Tibial nerve (tissue), 4 donors: ENCODE data around the gene PTGES3L. TPM values are rescaled to one million over a fixed set of nuclear protein-coding genes. Genes with fewer than 3 reads are reported as not detected.
A peak's percentile ranks its signal among the peaks of the same experiment; 100 is the strongest.

Experiments used
- DNase-seq, 2 donors: peaks; one replicate each; pipeline ENCODE4 v3.0.0-alpha.2; 2019; ENCODE audit warnings: low spot score in 2 of 2
- H3K27ac ChIP-seq, 4 donors: fragments of 200-600 bp; sonication (generic) in 3 of 4; one replicate each; pipeline ENCODE4 v1.5.1; 2017 to 2019; ENCODE audit warnings: mild to moderate bottlenecking in 1 of 4
- H3K27me3 ChIP-seq, 2 donors: fragments of 200-600 bp; sonication (generic) in 1 of 2; one replicate each; pipeline versions ENCODE4 v1.5.1 to v1.6.0; 2017 to 2019
- H3K36me3 ChIP-seq, 3 donors: fragments of 200-600 bp; sonication (generic); one replicate each; pipeline ENCODE4 v1.5.1; 2018 to 2019
- H3K4me1 ChIP-seq, 4 donors: fragments of 200-600 bp; sonication (generic) in 3 of 4; one replicate each; pipeline ENCODE4 v1.5.1; 2017 to 2019
- H3K4me3 ChIP-seq, 4 donors: fragments of 200-600 bp; sonication (generic) in 3 of 4; one replicate each; pipeline ENCODE4 v1.5.1; 2017 to 2019; ENCODE audit warnings: mild to moderate bottlenecking in 1 of 4, moderate library complexity in 1 of 4
- H3K9me3 ChIP-seq, 4 donors: fragments of 200-600 bp; sonication (generic) in 3 of 4; one replicate each; pipeline ENCODE4 v1.5.1; 2017 to 2019
- CTCF ChIP-seq, 5 experiments: fragments of 200-600 bp in 3 of 5; fragments of 450-650 bp in 2 of 5; sonication (generic) in 3 of 5; IDR thresholded peaks; one replicate each; pipeline ENCODE4 v1.5.1; 2016 to 2019; ENCODE audit warnings: antibody characterized with exemption in 5 of 5, mild to moderate bottlenecking in 3 of 5, moderate library complexity in 2 of 5
- EP300 ChIP-seq, 2 donors: sonication (generic); formaldehyde crosslinking; IDR thresholded peaks; one replicate each; pipeline ENCODE4 v1.6.1; 2017; ENCODE audit warnings: antibody characterized with exemption in 2 of 2, mild to moderate bottlenecking in 1 of 2
- POLR2A ChIP-seq, 2 donors: fragments of 450-650 bp; IDR thresholded peaks; one replicate each; pipeline ENCODE4 v1.6.1; 2017; ENCODE audit warnings: antibody characterized with exemption in 2 of 2, mild to moderate bottlenecking in 2 of 2, moderate library complexity in 2 of 2
- WGBS, 2 donors: methylation state at CpG; one replicate each; pipeline ENCODE4 v1.1.5; 2018; 5-methylcytosine and 5-hydroxymethylcytosine counted together
- total RNA-seq, 4 donors: library from RNA; depleted of rRNA; stranded (reverse); fragments of >200 nt; gene quantifications; one replicate each; pipeline ENCODE4 v1.1.0, GENCODE V29; 2016

Gene PTGES3L
- total RNA-seq, 4 donors from 2014 or later, result not detected

GRCh38 chr17:42992872-42993271 lies 13.0 kb upstream of the PTGES3L start:
- Histone ChIP-seq H3K4me1 (peaks cover 0 to 8% (median 3%) of the 10 kb centered on the region in 4 donors), H3K36me3 (peaks cover 7 to 65% (median 25%) of the 10 kb centered on the region in 3 donors), H3K27ac (no peak overlapping the region), H3K4me3 (no peak overlapping the region), H3K9me3 (no peaks in the 10 kb centered on the region), H3K27me3 (no peaks in the 10 kb centered on the region)
- 83 to 85% methylated on average over 5 of the region's 5 CpGs for WGBS, 2 donors
- TF ChIP-seq CTCF (IDR thresholded peaks at IDR 0.05) (no peak), POLR2A (IDR thresholded peaks at IDR 0.05) (no peak), EP300 (IDR thresholded peaks at IDR 0.05) (no peak)
- no peak for DNase-seq

GRCh38 chr17:42991471-42991870 lies 11.6 kb upstream of the PTGES3L start:
- no peak for DNase-seq
- no peak for TF ChIP-seq CTCF (IDR thresholded peaks at IDR 0.05)
- TF ChIP-seq POLR2A (IDR thresholded peaks at IDR 0.05), result no peak
- TF ChIP-seq EP300 (IDR thresholded peaks at IDR 0.05), result no peak
- WGBS, 2 donors, result 98 to 99% methylated on average over 6 of the region's 6 CpGs
- peaks cover 7 to 78% (median 33%) of the 10 kb centered on the region in 3 donors for H3K36me3 ChIP-seq
- H3K4me3 ChIP-seq, result no peak overlapping the region
- no peaks in the 10 kb centered on the region for H3K9me3 ChIP-seq
- H3K27ac ChIP-seq, result no peak overlapping the region
- H3K4me1 ChIP-seq, result peaks cover 0 to 3% (median 0%) of the 10 kb centered on the region in 4 donors
- no peaks in the 10 kb centered on the region for H3K27me3 ChIP-seq

GRCh38 chr17:42989726-42990652 lies 10.1 kb upstream of the PTGES3L start:
- H3K27me3 ChIP-seq, result no peaks in the 10 kb centered on the region
- no peak overlapping the region for H3K4me3 ChIP-seq
- H3K9me3 ChIP-seq, result no peaks in the 10 kb centered on the region
- 85 to 88% methylated on average over 6 of the region's 6 CpGs for WGBS, 2 donors
- H3K36me3 ChIP-seq, result peaks cover 7 to 84% (median 33%) of the 10 kb centered on the region in 3 donors
- TF ChIP-seq CTCF (IDR thresholded peaks at IDR 0.05) (no peak), EP300 (IDR thresholded peaks at IDR 0.05) (no peak), POLR2A (IDR thresholded peaks at IDR 0.05) (no peak)
- peaks cover 0 to 3% (median 0%) of the 10 kb centered on the region in 4 donors for H3K4me1 ChIP-seq
- no peak overlapping the region for H3K27ac ChIP-seq
- DNase-seq, result no peak

GRCh38 chr17:42989141-42989540 lies 9.3 kb upstream of the PTGES3L start:
- WGBS, 2 donors, result 96% methylated on average over 5 of the region's 5 CpGs
- H3K27me3 ChIP-seq, result no peaks in the 10 kb centered on the region
- no peaks in the 10 kb centered on the region for H3K9me3 ChIP-seq
- H3K4me1 ChIP-seq, result peaks cover 0 to 3% (median 0%) of the 10 kb centered on the region in 4 donors
- TF ChIP-seq EP300 (IDR thresholded peaks at IDR 0.05) (no peak), POLR2A (IDR thresholded peaks at IDR 0.05) (no peak)
- DNase-seq, result no peak
- peaks cover 7 to 81% (median 33%) of the 10 kb centered on the region in 3 donors for H3K36me3 ChIP-seq
- H3K4me3 ChIP-seq, result no peak overlapping the region
- H3K27ac ChIP-seq, result no peak overlapping the region

- no peak overlapping the region for H3K4me3 ChIP-seq
- no peak for TF ChIP-seq CTCF (IDR thresholded peaks at IDR 0.05)
- no peak for TF ChIP-seq EP300 (IDR thresholded peaks at IDR 0.05)
- no peak for TF ChIP-seq POLR2A (IDR thresholded peaks at IDR 0.05)
- H3K27ac ChIP-seq, result peak overlapping the region in 1 of 4 donors; percentile 24
- 0 to 53% methylated on average over 1 of the region's 1 CpG for WGBS, 2 donors
- peaks cover 0 to 19% (median 14%) of the 10 kb centered on the region in 4 donors for H3K4me1 ChIP-seq
- no peaks in the 10 kb centered on the region for H3K27me3 ChIP-seq
- H3K9me3 ChIP-seq, result no peaks in the 10 kb centered on the region
- H3K36me3 ChIP-seq, result peaks cover 5 to 44% (median 20%) of the 10 kb centered on the region in 3 donors
- DNase-seq, result no peak
These were observed 5.3 kb upstream of the PTGES3L start for GRCh38 chr17:42985225-42985624.
